B cell (primary cell): Measurements from ENCODE around the gene SEMA4D. TPM values are rescaled to one million over a fixed set of nuclear protein-coding genes. Genes with fewer than 3 reads are reported as not detected.

Experiments
- ATAC-seq: fragments of 200-7000 bp; cut with Tn5 transposase; one replicate; pipeline ENCODE4 v1.10.0; 2021; ENCODE audit warnings: low read depth, mild to moderate bottlenecking, moderate number of reproducible peaks, moderate library complexity
- CTCF ChIA-PET: fragments of 350-600 bp; sonication (Branson Sonifier 250); formaldehyde crosslinking; loops from one replicate; lab custom pipeline; 2021; ENCODE audit warnings: antibody characterized with exemption, inconsistent platforms; lab: Charles Lee
- POLR2A ChIA-PET: fragments of 350-600 bp; sonication (Branson Sonifier 250); formaldehyde crosslinking; loops from one replicate; lab custom pipeline; 2021; ENCODE audit warnings: antibody characterized with exemption; lab: Charles Lee
- DNase-seq: peaks from one replicate; pipeline ENCODE4 v3.0.0; 2013
- H2AFZ ChIP-seq: 2 replicates; pipeline ENCODE4 v1.6.1; 2012; ENCODE audit warnings: mild to moderate bottlenecking, low read depth, low read length; ENCODE audit not compliant: insufficient read depth, poor library complexity, severe bottlenecking
- H3K27ac ChIP-seq, 2 donors: 1 replicate in 1 of 2; 2 replicates in 1 of 2; pipeline ENCODE4 v1.5.1; 2012 to 2013; ENCODE audit warnings: low read length in 2 of 2, mild to moderate bottlenecking in 2 of 2, moderate library complexity in 1 of 2
- H3K27me3 ChIP-seq, 4 experiments: fragments of 200-600 bp in 1 of 4; sonication (generic) in 1 of 4; replicated peaks in 1 of 4; 1 replicate in 2 of 4; 2 replicates in 2 of 4; pipeline versions ENCODE4 v1.6.1 to v1.7.0; 2013 to 2016; ENCODE audit warnings: low read length in 3 of 4, mild to moderate bottlenecking in 2 of 4, mixed read lengths in 1 of 4, moderate library complexity in 1 of 4; ENCODE audit not compliant: insufficient read depth in 4 of 4, control insufficient read depth in 3 of 4; ENCODE audit errors: control extremely low read depth in 1 of 4
- H3K36me3 ChIP-seq, 2 experiments: replicated peaks in 1 of 2; 1 replicate in 1 of 2; 2 replicates in 1 of 2; pipeline versions ENCODE4 v1.6.1 to v1.7.1; 2013; ENCODE audit warnings: low read length in 1 of 2; ENCODE audit not compliant: insufficient read depth in 2 of 2, control insufficient read depth in 1 of 2; ENCODE audit errors: control extremely low read depth in 1 of 2, extremely low read depth in 1 of 2
- H3K4me1 ChIP-seq, 2 donors: fragments of 200-600 bp in 1 of 2; sonication (generic) in 1 of 2; 1 replicate in 1 of 2; 2 replicates in 1 of 2; pipeline versions ENCODE4 v1.5.1 to v1.6.1; 2013 to 2017; ENCODE audit warnings: low read length in 2 of 2; ENCODE audit not compliant: control insufficient read depth in 2 of 2, insufficient read depth in 2 of 2
- H3K4me2 ChIP-seq: replicated peaks from 2 replicates; pipeline ENCODE3; 2012; ENCODE audit warnings: mild to moderate bottlenecking, low read depth, low read length; ENCODE audit not compliant: poor library complexity, severe bottlenecking
- H3K4me3 ChIP-seq, 5 experiments: fragments of 200-600 bp in 1 of 5; sonication (generic) in 1 of 5; 1 replicate in 3 of 5; 2 replicates in 2 of 5; pipeline versions ENCODE4 v1.5.1 to v1.7.0; 2011 to 2016; ENCODE audit warnings: low read length in 4 of 5, mild to moderate bottlenecking in 4 of 5, low read depth in 2 of 5, control low read depth in 1 of 5, moderate library complexity in 1 of 5; ENCODE audit not compliant: insufficient read depth in 1 of 5; ENCODE audit errors: control extremely low read depth in 1 of 5, extremely low read depth in 1 of 5
- H3K79me2 ChIP-seq: fragments of 200-600 bp; sonication (generic); one replicate; pipeline ENCODE4 v1.6.0; 2016; ENCODE audit warnings: low read length; ENCODE audit not compliant: control insufficient read depth, insufficient read depth
- H3K9ac ChIP-seq: fragments of 200-600 bp; sonication (generic); 2 replicates; pipeline ENCODE4 v1.6.1; 2017; ENCODE audit warnings: mild to moderate bottlenecking, low read length, moderate library complexity
- H3K9me3 ChIP-seq, 3 donors: one replicate each; pipeline versions ENCODE4 v1.6.1 to v1.7.1; 2013; ENCODE audit warnings: low read length in 2 of 3; ENCODE audit not compliant: control insufficient read depth in 2 of 3, insufficient read depth in 1 of 3; ENCODE audit errors: control extremely low read depth in 1 of 3
- H4K20me1 ChIP-seq: 2 replicates; pipeline ENCODE4 v1.6.0; 2012; ENCODE audit warnings: mild to moderate bottlenecking, low read length; ENCODE audit not compliant: insufficient read depth, control insufficient read depth, poor library complexity, severe bottlenecking
- H3K27ac Mint-ChIP-seq: one replicate; pipeline ENCODE4 v1.8.0; 2021; ENCODE audit warnings: mixed read lengths
- H3K27me3 Mint-ChIP-seq: one replicate; pipeline ENCODE4 v1.8.0; 2021; ENCODE audit warnings: mixed read lengths
- H3K4me1 Mint-ChIP-seq: one replicate; pipeline ENCODE4 v1.8.0; 2021; ENCODE audit warnings: mixed read lengths
- H3K4me3 Mint-ChIP-seq: one replicate; pipeline ENCODE4 v1.8.0; 2021; ENCODE audit warnings: mixed read lengths
- H3K9me3 Mint-ChIP-seq: one replicate; pipeline ENCODE4 v1.8.0; 2022; ENCODE audit warnings: mixed read lengths; ENCODE audit not compliant: insufficient read depth
- CTCF ChIP-seq: fragments of 200-600 bp; IDR thresholded peaks from one replicate; pipeline ENCODE4 v1.8.0; 2022; ENCODE audit warnings: antibody characterized with exemption, mild to moderate bottlenecking
- EZH2 ChIP-seq: IDR thresholded peaks from 2 replicates; pipeline ENCODE4 v1.6.1; 2012; ENCODE audit warnings: borderline replicate concordance, low read depth, mild to moderate bottlenecking, moderate library complexity, low read length; ENCODE audit not compliant: insufficient read depth, poor library complexity, severe bottlenecking
- WGBS: methylation state at CpG from one replicate; pipeline ENCODE4 v1.1.5; 2013; ENCODE audit warnings: missing lambda C conversion rate; ENCODE audit not compliant: insufficient coverage; 5-methylcytosine and 5-hydroxymethylcytosine counted together
- intact Hi-C: fragments of 100-400 bp; cut with micrococcal nuclease; formaldehyde crosslinking; loops from one replicate; pipeline ENCODE4 v1.10.0; 2022
- polyA plus RNA-seq: library from polyadenylated mRNA; depleted of rRNA; stranded (reverse); fragments of >200 nt; gene quantifications from 2 replicates; pipeline ENCODE4 v1.2.3, GENCODE V29; 2012
- total RNA-seq, 2 donors: library from RNA; stranded (reverse); fragments of 120-200 nt in 1 of 2; gene quantifications; 1 replicate in 1 of 2; 2 replicates in 1 of 2; pipeline versions ENCODE4 v1.2.3 to v1.2.4, GENCODE V29; 2013 to 2022

The SEMA4D gene
- total and polyA plus RNA-seq, 2 donors (not counting 1 experiment from before 2014, with no cell fraction given) = 53.6 to 231 TPM

GRCh38 chr9:89493671-89494070 is 4.2 kb downstream of the SEMA4D start:
- peaks cover 77 to 79% of the 10 kb centered on the region in 2 donors for H3K4me1 ChIP-seq
- intact Hi-C loops = no loop called here
- no peaks in the 10 kb centered on the region for H3K9me3 Mint-ChIP-seq
- H3K4me2 ChIP-seq = peak overlapping the region; percentile 86
- peaks cover 90% of the 10 kb centered on the region for H3K79me2 ChIP-seq
- no peaks in the 10 kb centered on the region for H3K9me3 ChIP-seq
- H3K4me3 Mint-ChIP-seq = no peak overlapping the region
- H4K20me1 ChIP-seq = peaks cover 30% of the 10 kb centered on the region
- TF ChIP-seq CTCF = no peak
- H3K27ac ChIP-seq = no peak overlapping the region
- no peaks in the 10 kb centered on the region for H3K36me3 ChIP-seq
- no peak overlapping the region for H3K27ac Mint-ChIP-seq
- H3K27me3 Mint-ChIP-seq = no peaks in the 10 kb centered on the region
- H2AFZ ChIP-seq = no peak overlapping the region
- ChIA-PET POLR2A (interaction anchor here (0.5 kb wide), 1 partner anchor 38 kb away, joined by 9 read pairs; no protein-coding TSS in a partner anchor), CTCF (interaction anchor here (1.2 kb wide), 1 partner anchor 55 kb away, joined by 3 read pairs; no protein-coding TSS in a partner anchor)
- DNase-seq (no peak), ATAC-seq (no peak)
- WGBS = 100% methylated on average over 1 of the region's 2 CpGs
- peaks cover 85% of the 10 kb centered on the region for H3K4me1 Mint-ChIP-seq
- no peaks in the 10 kb centered on the region for H3K27me3 ChIP-seq
- H3K4me3 ChIP-seq = no peak overlapping the region
- H3K9ac ChIP-seq = no peak overlapping the region

- POLR2A ChIA-PET = interaction anchor here (0.5 kb wide), 1 partner anchor 38 kb away, joined by 9 read pairs; no protein-coding TSS in a partner anchor
- intact Hi-C loops = no loop called here
- H3K9me3 Mint-ChIP-seq = no peaks in the 10 kb centered on the region
Measured at GRCh38 chr9:89493181-89493580, 4.7 kb downstream of the SEMA4D start.

More at GRCh38 chr9:89493181-89493580, 4.7 kb downstream of the SEMA4D start:
- H3K27me3 ChIP-seq = no peaks in the 10 kb centered on the region
- H3K4me2 ChIP-seq = no peak overlapping the region
- peaks cover 72 to 74% of the 10 kb centered on the region in 2 donors for H3K4me1 ChIP-seq
- no peaks in the 10 kb centered on the region for H3K27me3 Mint-ChIP-seq
- peaks cover 83% of the 10 kb centered on the region for H3K4me1 Mint-ChIP-seq
- no peaks in the 10 kb centered on the region for H3K36me3 ChIP-seq
- no peak overlapping the region for H3K9ac ChIP-seq
- DNase-seq (no peak), ATAC-seq (no peak)
- H3K79me2 ChIP-seq = peaks cover 95% of the 10 kb centered on the region
- H3K27ac Mint-ChIP-seq = peak overlapping the region; percentile 12
- H3K4me3 ChIP-seq = no peak overlapping the region
- H2AFZ ChIP-seq = no peak overlapping the region
- no peak overlapping the region for H3K4me3 Mint-ChIP-seq
- CTCF ChIA-PET = interaction anchor here (1.2 kb wide), 1 partner anchor 55 kb away, joined by 3 read pairs; no protein-coding TSS in a partner anchor
- no peaks in the 10 kb centered on the region for H3K9me3 ChIP-seq
- 87% methylated on average over 5 of the region's 6 CpGs for WGBS
- TF ChIP-seq CTCF = no peak
- no peak for TF ChIP-seq EZH2
- H4K20me1 ChIP-seq = peaks cover 30% of the 10 kb centered on the region
- no peak overlapping the region for H3K27ac ChIP-seq
